Measurements from ENCODE around the gene TMEM80. TPM values are rescaled to one million over a fixed set of nuclear protein-coding genes. Genes with fewer than 3 reads are reported as not detected.

Gene TMEM80
- total RNA-seq, 1 donor from 2014 or later = 9.1 TPM

DNA sequence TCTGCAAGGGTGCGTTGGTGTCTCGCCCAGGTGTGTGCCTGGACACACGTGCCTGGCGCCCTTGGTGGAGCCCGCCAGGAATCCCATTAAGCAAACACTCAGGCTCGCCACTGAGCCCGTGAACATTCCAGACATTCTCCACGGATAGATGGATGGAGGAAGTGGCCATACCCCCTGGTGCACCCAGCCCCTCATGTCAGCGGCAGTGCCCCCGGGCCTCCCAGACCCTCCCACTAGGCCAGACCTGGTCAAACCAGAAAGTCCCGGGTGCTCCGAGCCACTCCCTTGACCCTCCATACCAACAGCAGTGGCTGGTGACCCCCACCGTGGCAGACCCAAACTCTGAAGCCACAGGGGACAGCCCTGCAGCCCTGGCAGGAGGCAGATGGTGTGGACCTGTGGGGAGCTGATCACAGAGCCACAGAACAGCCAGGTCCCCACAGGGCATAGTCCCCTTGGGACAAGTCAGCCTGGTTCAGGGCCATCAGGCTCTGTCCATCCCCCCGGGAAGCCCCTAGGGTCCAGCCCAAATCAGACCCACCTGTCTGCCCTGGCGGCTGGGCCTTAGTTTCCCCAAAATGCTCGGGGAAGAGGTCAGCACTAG, 12.3 kb downstream of the TMEM80 start:
- DNase-seq (no peak), ATAC-seq (ENCODE audit: poor library complexity) (no peak)
- intact Hi-C loops (cut with DNase I) = no loop called here

DNA sequence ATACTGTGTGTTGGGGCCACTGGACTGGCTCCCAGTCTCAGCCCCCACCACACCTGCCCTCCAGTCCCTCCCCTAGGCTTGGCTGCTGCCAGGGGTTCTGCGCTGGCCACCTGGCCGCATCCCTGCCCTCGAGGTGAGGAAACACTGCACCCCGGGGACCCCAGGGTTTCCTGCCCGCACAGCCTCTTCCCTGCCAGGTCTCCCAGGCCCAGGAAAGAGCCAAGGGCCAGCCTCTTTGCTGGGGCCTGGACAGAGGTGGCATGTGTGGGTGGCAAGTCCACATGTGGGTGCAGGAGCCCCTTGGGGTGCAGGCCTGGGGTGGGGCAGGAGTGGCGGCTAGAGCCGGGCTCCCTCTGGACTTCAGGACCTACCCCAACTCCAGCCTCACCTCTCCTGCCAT, 12.9 kb downstream of the TMEM80 start:
- intact Hi-C loops (cut with DNase I) = no loop called here
- no peak for ATAC-seq (ENCODE audit: poor library complexity)
- no peak for DNase-seq

DNA sequence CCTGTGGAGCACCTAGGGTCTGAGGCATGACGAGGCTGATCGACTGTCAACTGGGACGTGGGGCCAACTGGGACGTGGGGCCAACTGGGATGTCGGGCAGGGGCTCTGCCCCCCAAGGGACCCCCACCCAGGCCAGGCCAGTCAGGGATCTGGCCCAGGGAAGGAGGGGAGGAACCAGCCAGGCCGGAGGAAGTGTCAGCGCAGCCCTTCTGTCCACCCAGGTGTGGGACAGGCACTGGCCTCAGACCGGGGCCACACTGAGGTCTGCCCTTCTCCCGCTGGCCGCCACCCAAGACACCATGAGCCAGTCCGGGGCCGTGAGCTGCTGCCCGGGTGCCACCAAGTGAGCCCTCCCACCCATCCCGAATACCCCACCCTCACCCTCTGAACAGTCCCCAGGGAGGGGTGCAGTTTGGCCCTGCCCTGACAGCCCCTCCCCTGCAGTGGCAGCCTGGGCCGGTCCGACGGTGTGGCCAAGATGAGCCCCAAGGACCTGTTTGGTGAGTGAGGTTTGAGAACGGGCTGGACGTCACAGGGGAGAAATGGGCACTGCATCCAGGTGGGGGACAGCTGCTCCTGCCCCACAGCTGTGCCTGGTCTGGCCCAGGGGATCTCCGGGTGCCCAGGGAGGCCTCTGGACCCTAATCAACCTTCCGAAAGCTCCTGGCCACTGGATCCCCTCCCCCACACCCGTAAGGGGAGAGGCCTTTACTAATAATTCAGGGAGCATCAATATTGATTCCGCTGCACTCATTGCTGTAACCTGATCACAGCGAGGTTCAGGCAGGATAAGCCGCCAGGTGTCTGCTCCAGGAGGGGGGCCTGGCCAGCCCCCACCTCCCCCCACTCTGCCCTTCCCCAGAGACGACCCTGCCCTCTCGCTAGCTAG, 13.7 kb downstream of the TMEM80 start:
- no peak for DNase-seq
- ATAC-seq (ENCODE audit: poor library complexity) = no peak
- intact Hi-C loops (cut with DNase I) = no loop called here

DNA sequence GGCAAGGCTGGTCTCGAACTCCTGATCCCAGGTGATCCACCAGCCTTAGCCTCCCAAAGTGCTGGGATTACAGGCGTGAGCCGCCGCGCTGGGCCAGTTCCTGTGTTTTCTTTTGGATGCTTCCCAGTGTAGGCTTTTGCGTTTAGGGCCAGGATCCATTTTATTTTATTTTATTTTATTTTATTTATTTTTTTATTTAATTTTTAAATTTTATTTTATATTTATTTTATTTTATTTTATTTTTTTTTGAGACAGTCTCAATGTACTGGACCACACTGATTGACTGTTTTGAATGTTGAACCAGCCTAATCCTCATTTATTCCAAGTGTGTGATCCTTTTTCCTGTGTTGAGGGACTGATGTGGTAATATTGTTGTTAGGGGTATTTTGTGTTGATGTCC, 18.8 kb downstream of the TMEM80 start:
- intact Hi-C loops (cut with DNase I) = no loop called here
- DNase-seq (no peak), ATAC-seq (ENCODE audit: poor library complexity) (no peak)

DNA sequence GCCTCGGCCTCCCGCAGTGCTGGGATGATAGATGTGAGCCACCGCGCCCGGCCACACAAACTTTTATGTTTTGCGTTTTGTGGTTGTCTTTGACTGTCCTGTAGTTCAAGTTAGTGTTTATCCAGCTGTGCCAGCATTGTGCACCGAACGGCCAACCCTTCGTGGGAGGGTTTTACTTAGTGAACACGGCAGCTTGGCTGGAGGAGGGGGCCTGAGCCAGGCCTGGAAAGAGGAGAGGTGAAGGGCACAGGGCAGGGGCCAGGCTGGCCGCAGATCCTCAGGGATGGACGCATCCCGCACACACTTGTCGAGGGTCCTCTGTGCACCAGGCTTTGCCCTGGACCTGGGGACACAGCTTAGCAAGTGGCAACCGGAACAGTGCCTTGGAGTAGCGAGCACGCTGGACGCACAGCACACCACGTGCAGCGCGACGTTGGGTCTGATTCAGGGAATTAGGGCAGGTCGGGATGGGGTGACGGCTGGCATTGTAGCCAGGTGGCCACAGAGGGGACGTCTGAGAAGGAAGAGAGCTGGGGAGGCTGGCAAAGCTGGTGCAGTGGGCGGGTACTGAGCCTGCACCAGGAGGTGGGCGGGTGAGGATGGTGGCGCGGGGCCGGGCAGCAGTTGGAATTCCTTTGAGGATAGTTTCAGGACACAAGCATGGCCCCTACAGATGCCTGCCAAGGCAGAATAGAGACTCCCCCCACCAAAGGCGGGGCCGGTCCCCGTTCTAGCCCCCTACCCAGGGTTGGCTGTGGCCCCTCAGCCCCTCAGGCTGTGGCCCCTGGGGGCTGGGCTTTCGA, 23.8 kb downstream of the TMEM80 start:
- no peak for ATAC-seq (ENCODE audit: poor library complexity)
- intact Hi-C loops (cut with DNase I) = loop anchor here (10.0 kb wide), 2 partner anchors 55 to 165 kb away; no protein-coding TSS in a partner anchor
- DNase-seq = no peak

DNA sequence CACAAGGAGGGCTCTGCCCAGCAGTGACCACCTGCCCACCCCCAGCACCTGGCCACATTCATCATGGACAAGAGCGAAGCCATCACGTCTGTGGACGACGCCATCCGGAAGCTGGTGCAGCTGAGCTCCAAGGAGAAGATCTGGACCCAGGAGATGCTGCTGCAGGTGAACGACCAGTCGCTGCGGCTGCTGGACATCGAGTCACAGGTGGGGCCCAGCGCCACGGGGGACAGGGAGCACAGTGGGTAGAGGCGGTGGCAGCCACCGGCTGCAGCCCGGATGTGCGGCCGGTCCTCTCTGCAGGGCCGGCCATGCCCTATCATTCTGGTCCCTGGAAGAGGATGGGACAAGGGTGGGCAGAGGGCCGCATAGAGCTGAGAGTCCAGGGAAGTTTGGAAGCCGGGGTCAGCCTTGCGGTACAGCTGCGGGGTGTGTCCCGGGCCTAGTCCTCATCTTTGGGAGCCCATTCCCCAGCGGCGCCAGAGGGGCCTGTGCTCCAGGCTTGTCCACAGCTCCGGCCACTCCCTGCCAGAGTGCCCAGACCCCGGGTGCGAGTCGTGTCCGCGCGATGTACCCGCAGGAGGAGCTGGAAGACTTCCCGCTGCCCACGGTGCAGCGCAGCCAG, 24.5 kb downstream of the TMEM80 start:
- ATAC-seq (ENCODE audit: poor library complexity) = no peak
- no peak for DNase-seq
- intact Hi-C loops (cut with DNase I) = loop anchor here (10.0 kb wide), 2 partner anchors 55 to 165 kb away; no protein-coding TSS in a partner anchor

DNA sequence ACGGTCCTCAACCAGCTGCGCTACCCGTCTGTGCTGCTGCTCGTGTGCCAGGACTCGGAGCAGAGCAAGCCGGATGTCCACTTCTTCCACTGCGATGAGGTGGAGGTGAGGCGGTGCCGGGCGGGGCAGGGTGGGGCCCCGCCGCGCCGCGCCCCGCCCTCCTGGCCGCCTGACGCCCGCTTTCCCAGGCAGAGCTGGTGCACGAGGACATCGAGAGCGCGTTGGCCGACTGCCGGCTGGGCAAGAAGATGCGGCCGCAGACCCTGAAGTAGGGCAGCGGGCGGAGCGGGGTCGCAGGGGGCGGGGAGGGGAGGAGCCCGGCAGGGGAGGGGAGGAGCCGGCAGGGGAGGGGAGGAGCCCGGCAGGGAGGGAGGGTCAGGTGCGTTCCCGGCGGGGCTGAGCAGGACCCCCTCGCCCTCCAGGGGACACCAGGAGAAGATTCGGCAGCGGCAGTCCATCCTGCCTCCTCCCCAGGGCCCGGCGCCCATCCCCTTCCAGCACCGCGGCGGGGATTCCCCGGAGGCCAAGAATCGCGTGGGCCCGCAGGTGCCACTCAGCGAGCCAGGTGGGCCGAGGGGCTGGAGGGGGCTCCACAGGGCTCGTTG, 25.1 kb downstream of the TMEM80 start:
- intact Hi-C loops (cut with DNase I) = loop anchor here (10.0 kb wide), 2 partner anchors 56 to 166 kb away; no protein-coding TSS in a partner anchor
- DNase-seq (no peak), ATAC-seq (ENCODE audit: poor library complexity) (peak; percentile 44)

DNA sequence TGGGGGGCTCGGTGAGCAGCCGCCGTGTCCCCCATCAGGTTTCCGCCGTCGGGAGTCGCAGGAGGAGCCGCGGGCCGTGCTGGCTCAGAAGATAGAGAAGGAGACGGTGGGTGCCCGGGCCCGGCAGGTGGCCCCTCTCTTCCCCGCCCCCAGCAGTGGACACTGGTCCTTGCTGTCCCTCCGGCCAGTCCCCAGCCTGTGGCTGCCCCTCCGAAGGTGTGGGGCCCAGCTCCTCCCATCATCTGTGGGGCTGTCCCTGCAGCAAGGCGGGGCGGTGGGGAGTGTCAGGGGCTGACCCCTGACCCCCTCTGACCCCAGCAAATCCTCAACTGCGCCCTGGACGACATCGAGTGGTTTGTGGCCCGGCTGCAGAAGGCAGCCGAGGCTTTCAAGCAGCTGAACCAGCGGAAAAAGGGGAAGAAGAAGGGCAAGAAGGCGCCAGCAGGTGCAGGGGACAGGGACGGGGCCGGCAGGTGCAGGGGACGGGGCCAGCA, 25.7 kb downstream of the TMEM80 start:
- DNase-seq (no peak), ATAC-seq (ENCODE audit: poor library complexity) (no peak)
- intact Hi-C loops (cut with DNase I) = loop anchor here (10.0 kb wide), 2 partner anchors 56 to 166 kb away; no protein-coding TSS in a partner anchor

DNA sequence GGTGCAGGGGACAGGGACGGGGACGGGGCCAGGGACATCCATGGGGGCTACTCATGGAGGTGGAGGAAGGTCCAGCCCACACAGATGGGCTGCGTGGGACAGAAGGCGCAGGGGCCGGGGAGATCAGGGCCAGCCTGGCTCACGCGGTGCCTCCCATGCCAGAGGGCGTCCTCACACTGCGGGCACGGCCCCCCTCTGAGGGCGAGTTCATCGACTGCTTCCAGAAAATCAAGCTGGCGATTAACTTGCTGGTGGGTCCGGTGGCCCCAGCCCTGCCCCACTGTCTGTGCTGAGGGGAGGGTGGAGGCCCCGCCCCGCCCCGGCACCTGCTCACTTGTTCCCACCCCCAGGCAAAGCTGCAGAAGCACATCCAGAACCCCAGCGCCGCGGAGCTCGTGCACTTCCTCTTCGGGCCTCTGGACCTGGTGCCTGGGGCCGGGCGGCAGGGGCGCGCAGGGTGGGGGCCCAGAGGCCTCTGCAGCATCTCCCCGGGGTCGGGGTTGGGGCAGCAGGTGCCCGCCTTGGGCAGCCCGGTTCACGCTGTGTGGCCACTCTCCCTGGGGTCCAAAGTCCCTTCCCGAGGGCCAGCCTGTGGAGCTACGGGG, 26.2 kb downstream of the TMEM80 start:
- peak; percentile 68 for DNase-seq
- ATAC-seq (ENCODE audit: poor library complexity) = no peak
- intact Hi-C loops (cut with DNase I) = loop anchor here (10.0 kb wide), 2 partner anchors 57 to 167 kb away; no protein-coding TSS in a partner anchor

DNA sequence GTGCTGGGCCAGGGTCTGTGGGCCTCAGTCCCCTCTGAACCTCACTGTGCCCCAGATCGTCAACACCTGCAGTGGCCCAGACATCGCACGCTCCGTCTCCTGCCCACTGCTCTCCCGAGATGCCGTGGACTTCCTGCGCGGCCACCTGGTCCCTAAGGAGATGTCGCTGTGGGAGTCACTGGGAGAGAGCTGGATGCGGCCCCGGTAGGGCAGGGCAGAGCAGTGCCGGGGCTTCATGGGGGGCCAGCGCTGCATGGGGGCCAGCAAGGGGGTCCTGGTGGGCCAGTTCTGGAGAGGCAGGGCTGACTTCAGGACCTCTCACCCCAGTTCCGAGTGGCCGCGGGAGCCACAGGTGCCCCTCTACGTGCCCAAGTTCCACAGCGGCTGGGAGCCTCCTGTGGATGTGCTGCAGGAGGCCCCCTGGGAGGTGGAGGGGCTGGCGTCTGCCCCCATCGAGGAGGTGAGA, 26.8 kb downstream of the TMEM80 start:
- intact Hi-C loops (cut with DNase I) = loop anchor here (10.0 kb wide), 2 partner anchors 58 to 168 kb away; no protein-coding TSS in a partner anchor
- DNase-seq (no peak), ATAC-seq (ENCODE audit: poor library complexity) (no peak)

DNA sequence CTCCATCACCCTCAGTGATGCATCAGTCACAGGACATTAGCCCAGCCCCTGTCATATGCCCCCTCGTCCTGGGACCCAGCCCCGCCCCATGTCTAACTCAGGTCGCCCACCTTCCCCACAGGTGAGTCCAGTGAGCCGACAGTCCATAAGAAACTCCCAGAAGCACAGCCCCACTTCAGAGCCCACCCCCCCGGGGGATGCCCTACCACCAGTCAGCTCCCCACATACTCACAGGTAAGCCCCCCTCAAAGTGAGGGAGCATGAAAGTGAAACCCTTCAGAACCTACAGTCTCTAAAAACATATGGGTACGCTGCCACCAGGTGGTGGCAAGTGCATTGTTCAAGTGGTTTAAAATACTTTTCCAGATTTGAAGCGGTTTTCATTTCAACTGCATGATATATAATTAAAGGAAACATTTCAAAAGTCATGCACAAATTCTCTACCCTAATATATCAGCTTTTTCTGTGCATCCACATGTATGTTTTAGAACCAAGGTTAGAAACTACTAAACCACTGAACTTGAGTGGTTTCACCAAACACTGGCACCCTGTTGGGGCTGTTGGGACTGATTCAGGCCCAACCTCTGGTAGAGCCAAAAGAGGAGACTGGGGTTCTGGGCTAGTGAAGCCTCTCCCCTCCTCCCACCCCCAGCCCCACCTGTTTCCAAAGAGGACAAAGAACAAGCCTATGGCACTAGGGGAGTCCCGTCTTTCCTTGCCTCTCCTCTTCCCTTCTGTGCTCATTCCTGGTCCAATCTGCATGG, 27.7 kb downstream of the TMEM80 start:
- DNase-seq (no peak), ATAC-seq (ENCODE audit: poor library complexity) (no peak)
- intact Hi-C loops (cut with DNase I) = loop anchor here (10.0 kb wide), 2 partner anchors 59 to 169 kb away; no protein-coding TSS in a partner anchor

DNA sequence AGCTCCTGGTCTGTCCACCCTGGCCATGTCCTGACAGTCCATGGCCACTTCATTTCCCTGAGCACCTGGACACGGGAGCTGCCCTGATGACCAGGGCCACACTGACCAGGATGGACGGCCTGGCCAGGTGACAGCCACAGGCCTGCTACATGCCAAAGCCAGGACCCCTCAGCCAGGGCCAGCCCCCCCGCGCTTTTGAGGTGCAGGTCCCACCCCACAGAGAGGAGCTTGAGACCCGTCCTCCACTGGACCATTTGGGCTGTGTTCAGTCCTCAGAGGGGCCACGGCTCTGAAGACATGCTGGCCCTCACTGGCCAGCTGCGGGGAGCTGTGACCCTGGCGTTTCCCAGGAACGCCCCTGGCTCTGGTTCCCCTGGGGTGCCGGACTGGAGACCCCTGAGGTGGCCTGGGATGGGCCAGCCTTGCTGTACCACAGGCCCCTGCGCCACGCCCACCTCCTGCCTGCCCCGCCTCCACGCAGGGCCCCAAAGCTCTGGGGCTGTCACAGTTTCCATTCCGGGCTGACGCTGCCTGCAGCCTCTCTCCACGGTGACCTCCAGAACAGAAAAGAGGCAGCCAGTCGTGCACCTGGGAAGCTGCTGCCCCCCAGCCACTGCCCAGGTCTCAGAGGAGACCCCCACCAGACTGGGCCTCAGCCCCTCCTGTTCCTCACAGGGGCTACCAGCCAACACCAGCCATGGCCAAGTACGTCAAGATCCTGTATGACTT, 28.6 kb downstream of the TMEM80 start:
- intact Hi-C loops (cut with DNase I) = loop anchor here (10.0 kb wide), 2 partner anchors 59 to 169 kb away; no protein-coding TSS in a partner anchor
- no peak for DNase-seq

DNA sequence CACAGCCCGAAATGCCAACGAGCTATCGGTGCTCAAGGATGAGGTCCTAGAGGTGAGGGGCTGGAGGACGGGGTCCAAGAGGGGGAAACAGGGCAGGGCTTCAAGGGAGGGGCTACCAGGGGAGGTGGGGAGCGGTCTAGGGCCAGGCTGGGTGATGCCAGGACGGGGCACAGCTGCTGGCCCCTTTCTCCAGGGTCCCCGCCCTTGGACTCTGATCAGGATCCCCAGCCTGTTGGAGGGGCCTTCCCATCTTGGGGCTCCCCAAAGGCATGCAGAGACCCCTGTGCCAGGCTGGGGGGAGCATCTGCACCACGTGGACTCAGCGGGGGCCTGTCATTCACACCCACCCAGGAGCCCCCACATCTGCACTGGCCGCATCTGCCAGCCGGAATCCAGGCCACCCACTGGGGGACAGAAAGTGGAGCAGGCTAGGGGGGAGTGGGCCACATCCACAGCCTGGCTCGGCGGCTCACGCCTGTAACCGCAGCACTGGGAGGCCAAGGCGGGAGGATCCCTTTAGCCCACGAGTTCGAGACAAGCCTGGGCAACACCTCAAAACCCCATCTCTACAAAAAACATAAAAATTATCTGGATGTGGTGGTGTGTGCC, 29.3 kb downstream of the TMEM80 start:
- DNase-seq (no peak), ATAC-seq (ENCODE audit: poor library complexity) (no peak)
- intact Hi-C loops (cut with DNase I) = loop anchor here (10.0 kb wide), 2 partner anchors 60 to 170 kb away; no protein-coding TSS in a partner anchor

More for the DNA sequence above, 28.6 kb downstream of the TMEM80 start:
- ATAC-seq (ENCODE audit: poor library complexity) = no peak

DNA sequence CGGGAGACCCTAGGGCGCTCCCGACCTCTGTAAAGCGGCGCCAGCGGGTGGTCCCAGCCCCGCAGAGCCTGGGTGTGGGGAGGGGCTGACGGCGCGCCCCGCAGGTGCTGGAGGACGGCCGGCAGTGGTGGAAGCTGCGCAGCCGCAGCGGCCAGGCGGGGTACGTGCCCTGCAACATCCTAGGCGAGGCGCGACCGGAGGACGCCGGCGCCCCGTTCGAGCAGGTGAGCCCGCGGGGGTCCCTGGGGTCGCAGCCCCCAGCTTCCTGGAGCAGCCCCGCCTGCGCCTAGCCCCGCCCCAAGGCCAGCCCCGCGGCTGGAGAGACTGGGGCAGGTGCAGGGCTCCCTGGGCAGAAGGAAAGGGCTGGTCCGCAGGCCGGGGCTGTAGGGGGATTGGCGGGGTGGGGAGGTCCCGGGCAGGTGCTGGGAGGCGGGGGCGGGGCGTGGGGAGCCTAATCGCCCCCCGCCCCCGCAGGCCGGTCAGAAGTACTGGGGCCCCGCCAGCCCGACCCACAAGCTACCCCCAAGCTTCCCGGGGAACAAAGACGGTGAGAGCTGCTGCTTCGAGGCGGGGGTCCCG, 30.1 kb downstream of the TMEM80 start:
- intact Hi-C loops (cut with DNase I) = loop anchor here (10.0 kb wide), 2 partner anchors 61 to 171 kb away; no protein-coding TSS in a partner anchor
- ATAC-seq (ENCODE audit: poor library complexity) = no peak
- DNase-seq = no peak
